D721Med (cell line): ENCODE data around the gene COMMD9.

Experiments
- DNase-seq: peaks from one replicate; pipeline ENCODE4 v3.0.0; 2011; ENCODE audit warnings: low spot score; ENCODE audit not compliant: insufficient read length
- FAIRE-seq: peaks from 2 replicates; lab custom pipeline; 2011; peaks lifted over from hg19 to GRCh38; lab: Jason Lieb, UNC
- TF ChIP-seq, protein P1 (sequence below): IDR thresholded peaks from 2 replicates; pipeline ENCODE4 v1.5.1; 2012; ENCODE audit warnings: mild to moderate bottlenecking, control low read depth; ENCODE audit not compliant: insufficient read depth; ENCODE audit errors: missing control alignments

Gene COMMD9

DNA sequence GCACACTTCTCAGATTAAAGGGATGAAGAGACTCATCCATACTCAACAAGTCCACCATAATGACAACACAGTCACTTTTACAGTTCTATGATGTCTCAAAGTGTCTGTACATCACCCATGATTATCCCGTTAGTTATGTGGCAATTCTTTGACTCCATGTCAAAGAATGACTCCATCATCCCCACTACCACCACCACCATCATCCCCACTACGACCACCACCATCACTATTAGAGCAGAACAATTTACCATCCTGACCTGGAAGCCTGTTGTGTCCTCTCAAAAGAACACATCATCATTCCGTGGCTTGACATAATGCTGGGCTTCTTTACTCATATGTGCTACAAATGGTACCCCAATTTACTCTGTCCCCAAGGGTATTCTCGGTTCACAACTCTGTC, 20.6 kb upstream of the COMMD9 start:
- peak; percentile 11 for FAIRE-seq
- TF ChIP-seq, protein P1, sequence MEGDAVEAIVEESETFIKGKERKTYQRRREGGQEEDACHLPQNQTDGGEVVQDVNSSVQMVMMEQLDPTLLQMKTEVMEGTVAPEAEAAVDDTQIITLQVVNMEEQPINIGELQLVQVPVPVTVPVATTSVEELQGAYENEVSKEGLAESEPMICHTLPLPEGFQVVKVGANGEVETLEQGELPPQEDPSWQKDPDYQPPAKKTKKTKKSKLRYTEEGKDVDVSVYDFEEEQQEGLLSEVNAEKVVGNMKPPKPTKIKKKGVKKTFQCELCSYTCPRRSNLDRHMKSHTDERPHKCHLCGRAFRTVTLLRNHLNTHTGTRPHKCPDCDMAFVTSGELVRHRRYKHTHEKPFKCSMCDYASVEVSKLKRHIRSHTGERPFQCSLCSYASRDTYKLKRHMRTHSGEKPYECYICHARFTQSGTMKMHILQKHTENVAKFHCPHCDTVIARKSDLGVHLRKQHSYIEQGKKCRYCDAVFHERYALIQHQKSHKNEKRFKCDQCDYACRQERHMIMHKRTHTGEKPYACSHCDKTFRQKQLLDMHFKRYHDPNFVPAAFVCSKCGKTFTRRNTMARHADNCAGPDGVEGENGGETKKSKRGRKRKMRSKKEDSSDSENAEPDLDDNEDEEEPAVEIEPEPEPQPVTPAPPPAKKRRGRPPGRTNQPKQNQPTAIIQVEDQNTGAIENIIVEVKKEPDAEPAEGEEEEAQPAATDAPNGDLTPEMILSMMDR: no peak
- no peak for DNase-seq

DNA sequence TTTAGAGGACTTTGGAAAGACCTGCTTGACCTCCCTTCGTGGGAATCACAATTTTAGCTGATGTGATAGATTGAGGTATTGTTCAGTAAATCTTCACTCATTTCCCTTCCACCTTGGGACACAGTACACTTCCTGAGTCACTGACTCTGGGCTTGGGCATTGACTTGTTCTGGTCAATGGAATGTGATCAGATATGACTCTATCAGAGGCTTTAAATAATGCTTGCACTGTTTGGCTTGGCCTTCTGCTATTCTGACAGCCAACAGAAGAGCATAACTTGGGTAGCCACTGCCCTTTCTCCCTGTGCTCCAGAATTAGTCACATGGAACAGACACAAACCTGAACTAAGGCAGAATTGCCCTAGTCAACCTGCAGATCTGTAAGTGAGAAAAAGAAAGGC, 19.4 kb upstream of the COMMD9 start:
- TF ChIP-seq, protein P1: no peak
- FAIRE-seq (no peak), DNase-seq (no peak)

- TF ChIP-seq, protein P1: peak; percentile 32
- DNase-seq: no peak
- FAIRE-seq: no peak
Measured at GRCh38 chr11:36306888-36307287, 17.7 kb upstream of the COMMD9 start.

GRCh38 chr11:36305047-36305446, 15.8 kb upstream of the COMMD9 start:
- no peak for DNase-seq
- TF ChIP-seq, protein P1: no peak
- FAIRE-seq: no peak

GRCh38 chr11:36304351-36304750, 15.1 kb upstream of the COMMD9 start:
- FAIRE-seq (no peak), DNase-seq (no peak)
- TF ChIP-seq, protein P1: no peak

DNA sequence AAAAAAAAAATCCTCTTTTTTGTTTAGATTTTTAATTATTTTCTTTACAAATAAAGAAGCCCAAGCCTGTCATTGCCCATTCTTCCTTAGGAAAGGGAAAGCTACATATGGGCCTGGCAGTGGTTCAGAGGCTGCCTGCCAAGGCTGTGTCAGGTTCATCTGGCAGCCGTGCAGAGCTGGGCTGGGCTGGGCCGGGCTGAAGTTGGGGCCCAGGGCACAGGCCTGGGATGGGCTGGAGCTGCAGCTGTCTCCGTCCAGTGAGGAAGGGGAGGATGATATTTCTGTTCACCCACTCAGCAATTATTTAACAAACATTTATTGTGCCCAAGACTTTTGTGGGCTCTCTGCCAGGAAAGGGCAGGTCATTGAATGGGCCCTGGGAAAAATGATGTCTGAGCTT, 11.4 kb upstream of the COMMD9 start:
- no peak for FAIRE-seq
- TF ChIP-seq, protein P1: no peak
- no peak for DNase-seq

- no peak for FAIRE-seq
- TF ChIP-seq, protein P1: no peak
Measured at GRCh38 chr11:36296884-36297543, 7.8 kb upstream of the COMMD9 start.

More at GRCh38 chr11:36296884-36297543, 7.8 kb upstream of the COMMD9 start:
- no peak for DNase-seq
